Inferior parietal cortex (tissue), 1 donor: ENCODE measurements around the gene IL25.
"Not testable (repeated sequence)": the region's sequence is repeated elsewhere in the genome, so short reads cannot be mapped to it uniquely, and the experiment has no call there.

Experiments
- DNase-seq: peaks from one replicate; pipeline ENCODE4 v3.0.0-alpha.2; 2016; ENCODE audit errors: extremely low spot score

IL25 gene

GRCh38 chr14:23388996-23389395 lies 16.4 kb downstream of the IL25 start:
- no peak for DNase-seq

GRCh38 chr14:23389396-23389795 lies 16.8 kb downstream of the IL25 start:
- no peak for DNase-seq

GRCh38 chr14:23389871-23390270 lies 17.3 kb downstream of the IL25 start:
- not testable (repeated sequence) for DNase-seq

GRCh38 chr14:23392613-23393012 lies 20.0 kb downstream of the IL25 start:
- no peak for DNase-seq

GRCh38 chr14:23396126-23396525 lies 23.5 kb downstream of the IL25 start:
- no peak for DNase-seq

GRCh38 chr14:23396781-23397407 lies 24.3 kb downstream of the IL25 start:
- DNase-seq, result no peak

- no peak for DNase-seq
Measured at GRCh38 chr14:23398348-23398747, 25.7 kb downstream of the IL25 start.

- DNase-seq, result no peak
Measured at GRCh38 chr14:23399136-23399535, 26.5 kb downstream of the IL25 start.

- no peak for DNase-seq
Measured at GRCh38 chr14:23399591-23399990, 27.0 kb downstream of the IL25 start.

- not testable (repeated sequence) for DNase-seq
Measured at GRCh38 chr14:23400496-23401149, 28.0 kb downstream of the IL25 start.

- no peak for DNase-seq
Measured at GRCh38 chr14:23401291-23401690, 28.7 kb downstream of the IL25 start.

GRCh38 chr14:23402296-23403138 lies 29.9 kb downstream of the IL25 start:
- DNase-seq, result no peak

- no peak for DNase-seq
Measured at GRCh38 chr14:23403139-23403438, 30.5 kb downstream of the IL25 start.

- no peak for DNase-seq
Measured at GRCh38 chr14:23403908-23404307, 31.3 kb downstream of the IL25 start.

GRCh38 chr14:23404331-23404900 lies 31.8 kb downstream of the IL25 start:
- DNase-seq, result no peak

- no peak for DNase-seq
Measured at GRCh38 chr14:23405096-23405495, 32.5 kb downstream of the IL25 start.

GRCh38 chr14:23405516-23406025 lies 33.0 kb downstream of the IL25 start:
- no peak for DNase-seq

GRCh38 chr14:23406244-23406643 lies 33.6 kb downstream of the IL25 start:
- DNase-seq, result no peak

- no peak for DNase-seq
Measured at GRCh38 chr14:23406725-23407355, 34.2 kb downstream of the IL25 start.

GRCh38 chr14:23407516-23408306 lies 35.1 kb downstream of the IL25 start, which contains the start of gene MYH6:
TSS of gene MYH6 (minus strand) at chr14:23408273. CDS start at chr14:23407223, 1,050 bp downstream.
- DNase-seq, result no peak

GRCh38 chr14:23408307-23408630 lies 35.7 kb downstream of the IL25 start:
- DNase-seq, result no peak
